K562 (cell line): ENCODE measurements around the gene ASCC1.

Source experiments
- GATAD2B ChIP-seq: fragments of 450-650 bp; IDR thresholded peaks from 2 replicates; pipeline ENCODE4 v1.6.1; 2017; ENCODE audit warnings: mild to moderate bottlenecking, borderline replicate concordance
- ZNF175 ChIP-seq: fragments of 200-800 bp; sonication (Bioruptor generic); IDR thresholded peaks from 2 replicates; pipeline ENCODE4 v1.6.1; 2016; ENCODE audit warnings: low read depth, mild to moderate bottlenecking, missing genetic modification characterization, missing compliant biosample characterization
- ZZZ3 ChIP-seq: fragments of 450-650 bp; IDR thresholded peaks from 2 replicates; pipeline ENCODE4 v1.6.1; 2016; ENCODE audit warnings: antibody characterized with exemption, mild to moderate bottlenecking, moderate library complexity

GRCh38 chr10:72229261-72230251 is 13.5 kb upstream of the ASCC1 start:
- TF ChIP-seq ZNF175 = no peak
- no peak for TF ChIP-seq GATAD2B
- TF ChIP-seq ZZZ3 = no peak
